Activated CD4-positive, alpha-beta T cell treated with anti-CD3 and anti-CD28 coated beads, Interleukin-2, amount 50 U/mL, for 16 hours (primary cell): ENCODE data around the gene ATP6V1C2.

Experiments used
- DNase-seq: peaks from one replicate; pipeline ENCODE4 v3.0.0-alpha.2; 2020

Gene ATP6V1C2, protein sequence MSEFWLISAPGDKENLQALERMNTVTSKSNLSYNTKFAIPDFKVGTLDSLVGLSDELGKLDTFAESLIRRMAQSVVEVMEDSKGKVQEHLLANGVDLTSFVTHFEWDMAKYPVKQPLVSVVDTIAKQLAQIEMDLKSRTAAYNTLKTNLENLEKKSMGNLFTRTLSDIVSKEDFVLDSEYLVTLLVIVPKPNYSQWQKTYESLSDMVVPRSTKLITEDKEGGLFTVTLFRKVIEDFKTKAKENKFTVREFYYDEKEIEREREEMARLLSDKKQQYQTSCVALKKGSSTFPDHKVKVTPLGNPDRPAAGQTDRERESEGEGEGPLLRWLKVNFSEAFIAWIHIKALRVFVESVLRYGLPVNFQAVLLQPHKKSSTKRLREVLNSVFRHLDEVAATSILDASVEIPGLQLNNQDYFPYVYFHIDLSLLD

DNA sequence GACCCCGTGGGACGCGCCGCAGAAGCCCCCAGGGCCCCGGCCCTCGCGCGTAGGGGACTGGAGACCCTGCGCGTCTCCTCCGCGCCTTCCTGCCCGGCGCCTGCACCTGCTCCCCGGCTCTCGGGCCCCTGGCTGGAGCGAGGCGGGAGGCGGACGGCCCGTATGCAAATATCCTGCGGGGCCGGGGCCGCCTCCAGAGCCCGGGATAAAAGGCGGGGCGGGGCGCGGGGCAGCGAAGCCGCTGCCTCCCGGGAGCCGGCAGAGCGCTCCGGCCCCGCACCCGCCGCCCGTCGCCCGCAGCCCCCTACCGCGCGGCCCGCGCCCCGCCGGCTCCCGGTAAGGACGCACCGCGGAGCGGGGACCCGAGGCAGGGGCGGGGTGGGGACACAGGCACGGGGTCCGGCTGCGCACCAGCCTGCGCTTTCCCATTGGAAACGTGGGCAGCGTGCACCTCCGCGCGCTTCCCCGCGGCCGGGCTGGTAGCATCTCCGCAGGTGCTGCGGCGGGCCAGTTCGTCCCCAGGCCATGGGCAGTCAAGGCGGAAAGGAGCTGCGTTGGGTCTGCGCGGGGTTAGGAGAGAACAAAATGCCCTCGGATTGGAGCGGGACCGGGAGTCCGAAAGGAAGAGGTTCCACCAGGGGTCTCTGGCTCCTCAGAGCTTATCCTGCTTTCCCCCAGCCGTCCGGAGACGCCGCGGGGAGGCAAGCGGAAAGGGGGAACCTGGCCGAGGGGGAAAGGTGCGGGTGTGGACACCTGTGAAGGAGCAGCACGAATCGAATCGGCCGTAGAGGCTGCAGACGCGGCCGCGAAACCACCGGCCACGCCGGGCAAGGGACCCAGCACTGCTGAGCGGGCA is at the start of gene ATP6V1C2:
ATP6V1C2 (plus strand) TSS at position 235 of the 856 bp plus-strand sequence. CDS start 1,220 bp downstream, outside the sequence.
- DNase-seq = no peak

DNA sequence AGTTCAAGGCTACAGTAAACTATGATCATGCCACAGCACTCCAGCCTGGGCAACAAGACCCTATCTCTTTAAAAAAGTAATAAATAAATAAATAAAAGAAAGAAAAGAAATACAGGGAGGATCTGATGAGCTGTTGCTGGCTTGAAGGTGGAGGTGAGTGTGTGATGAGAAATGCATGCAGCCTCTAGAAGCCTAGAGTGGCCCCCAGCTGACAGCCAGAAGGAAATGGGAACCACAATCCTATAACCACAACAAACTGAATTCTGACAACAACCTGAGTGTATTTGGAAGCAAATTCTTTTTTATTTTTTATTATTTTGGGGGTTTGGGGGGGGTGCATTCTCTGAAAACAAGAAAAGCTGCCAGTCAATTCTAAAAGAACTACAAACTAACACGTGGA is 46.3 kb upstream of the ATP6V1C2 start:
- no peak for DNase-seq

GRCh38 chr2:10678225-10678624 is 43.2 kb upstream of the ATP6V1C2 start:
- DNase-seq = no peak

GRCh38 chr2:10680214-10680613 is 41.2 kb upstream of the ATP6V1C2 start:
- DNase-seq = no peak

- DNase-seq = no peak
Measured at GRCh38 chr2:10680957-10681356, 40.5 kb upstream of the ATP6V1C2 start.

- no peak for DNase-seq
Measured at GRCh38 chr2:10686176-10686730, 35.2 kb upstream of the ATP6V1C2 start.

DNA sequence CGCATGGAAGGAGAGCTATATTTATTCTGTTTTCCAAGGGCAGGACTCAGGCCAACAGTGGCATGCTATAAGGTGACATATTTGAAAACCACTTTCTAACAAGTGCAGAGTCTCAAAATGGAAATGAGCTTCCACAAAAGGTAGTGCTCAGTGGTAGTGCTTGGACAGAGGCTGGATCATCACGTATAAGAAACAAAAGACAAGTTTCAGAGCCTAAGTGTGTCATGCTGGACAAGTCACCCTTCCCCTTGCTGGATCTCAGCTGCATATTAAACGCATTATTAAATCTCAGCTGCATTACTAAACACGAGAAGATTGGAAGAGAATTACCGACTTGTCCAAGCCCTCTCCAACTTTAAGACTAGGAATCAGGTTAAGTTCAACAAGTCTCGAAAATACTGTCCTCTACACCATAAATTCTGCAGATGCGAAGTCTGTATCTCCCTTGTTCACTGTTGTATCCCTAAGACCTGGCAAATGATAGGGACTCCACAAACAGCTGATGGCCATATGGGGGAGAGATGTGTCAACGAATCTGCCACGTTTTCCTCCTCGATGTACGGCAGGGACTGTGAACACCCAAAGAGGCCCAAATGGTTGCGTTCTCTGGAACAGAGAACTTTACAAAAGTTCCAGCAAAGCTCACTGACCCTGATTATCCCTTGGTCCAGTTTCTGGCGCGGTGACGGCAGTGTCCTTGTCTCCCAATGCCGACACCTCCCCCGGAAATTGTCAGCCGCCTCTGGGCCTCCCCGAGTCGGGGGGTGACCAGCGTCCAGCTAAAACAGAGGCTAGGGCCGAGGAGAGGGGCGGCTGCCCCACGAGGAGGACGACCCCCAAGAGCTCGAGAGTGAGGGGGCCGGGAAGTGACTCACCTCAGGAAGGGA is 32.3 kb upstream of the ATP6V1C2 start:
- DNase-seq = no peak

GRCh38 chr2:10691521-10691920 is 29.9 kb upstream of the ATP6V1C2 start:
- no peak for DNase-seq

DNA sequence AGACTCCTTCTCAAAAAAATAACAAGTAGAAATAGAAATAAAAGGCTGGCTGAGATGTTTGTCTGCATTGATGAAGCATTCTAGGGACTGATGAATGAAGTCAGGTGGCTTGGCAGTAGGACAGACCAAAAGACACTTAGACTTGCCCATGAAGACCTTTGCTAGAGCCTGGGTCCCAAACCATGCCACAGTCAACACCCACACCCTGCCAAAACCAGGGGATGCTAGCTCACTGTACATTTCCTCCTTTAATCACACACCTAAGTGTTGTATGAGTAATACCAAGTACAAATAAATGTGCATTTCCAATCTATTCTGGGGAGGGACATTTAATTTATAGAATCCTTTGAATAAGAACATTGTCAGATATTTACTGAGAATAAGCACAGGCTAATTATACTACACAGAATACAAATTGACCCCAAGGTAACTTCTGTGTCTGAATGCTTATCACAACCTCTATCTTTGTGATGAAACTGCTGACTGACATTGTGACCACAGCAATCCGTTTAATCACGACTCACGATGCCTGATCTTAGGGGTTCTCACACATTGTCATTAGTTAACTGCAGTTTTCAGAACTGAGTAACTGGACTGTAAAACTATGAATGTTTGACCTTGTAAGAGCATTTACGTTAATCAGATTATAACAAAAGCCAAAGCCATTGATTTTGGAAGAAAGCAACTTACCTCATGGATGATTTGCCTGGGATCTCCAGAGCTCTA is 21.2 kb upstream of the ATP6V1C2 start:
- peak; percentile 64 for DNase-seq

DNA sequence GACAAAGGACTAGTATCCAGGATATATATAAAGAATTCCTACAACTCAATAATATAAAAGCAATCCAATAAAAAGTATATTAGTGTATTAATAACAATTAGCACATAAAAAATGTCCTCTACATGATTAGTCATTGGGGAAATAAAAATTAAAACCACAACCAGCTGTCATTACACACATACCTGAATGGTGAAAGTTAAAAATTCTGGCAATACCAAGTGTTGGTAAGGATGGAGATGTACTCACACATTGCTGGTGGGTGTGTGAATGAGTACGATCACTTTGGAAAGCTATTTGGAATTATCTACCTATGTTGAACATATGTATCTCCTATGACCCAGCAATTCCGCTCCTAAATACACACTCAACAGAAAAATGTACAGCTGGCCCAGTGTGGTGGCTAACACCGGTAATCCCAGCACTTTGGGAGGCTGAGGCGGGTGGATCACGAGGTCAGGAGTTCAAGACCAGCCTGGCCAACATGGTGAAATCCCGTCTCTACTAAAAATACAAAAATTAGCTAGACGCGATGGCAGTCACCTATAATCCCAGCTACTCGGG is 17.3 kb upstream of the ATP6V1C2 start:
- no peak for DNase-seq

DNA sequence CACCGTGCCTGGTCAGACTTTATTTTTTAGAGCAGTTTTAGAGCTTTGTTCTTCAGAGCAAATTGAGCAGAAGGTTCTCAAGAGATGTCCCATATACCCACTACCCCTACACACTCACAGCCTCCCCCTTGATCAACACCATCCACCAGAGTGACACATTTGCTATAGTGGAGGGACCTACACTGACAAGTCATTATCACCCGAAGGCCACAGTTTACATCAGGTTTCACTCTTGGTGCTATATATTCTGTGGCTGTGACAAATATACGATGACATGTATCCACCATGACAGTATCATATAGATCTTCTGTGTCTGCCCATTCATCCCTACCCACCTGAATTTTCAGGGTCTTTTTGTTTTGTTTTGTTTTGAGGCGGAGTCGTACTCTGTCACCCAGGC is 15.4 kb upstream of the ATP6V1C2 start:
- no peak for DNase-seq

DNA sequence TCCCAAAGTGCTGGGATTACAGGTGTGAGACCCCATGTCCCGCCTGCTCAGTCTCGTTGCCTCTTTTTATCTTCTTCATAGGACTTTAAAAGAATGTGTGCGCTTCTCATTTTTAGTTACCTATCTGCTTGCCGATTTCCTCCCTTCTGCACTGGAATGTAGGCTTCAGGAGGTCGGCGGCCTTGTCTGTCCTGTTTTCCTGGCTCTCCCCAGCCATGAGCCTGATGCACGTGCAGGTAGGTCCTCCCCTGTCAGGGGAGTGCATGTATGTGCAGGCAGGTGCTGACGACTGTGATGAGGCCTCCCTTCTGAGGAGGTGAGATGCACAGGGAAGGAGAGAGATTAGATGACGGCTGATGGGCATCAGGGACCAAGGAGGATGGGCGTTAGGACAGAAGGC is 13.6 kb upstream of the ATP6V1C2 start:
- DNase-seq = no peak

DNA sequence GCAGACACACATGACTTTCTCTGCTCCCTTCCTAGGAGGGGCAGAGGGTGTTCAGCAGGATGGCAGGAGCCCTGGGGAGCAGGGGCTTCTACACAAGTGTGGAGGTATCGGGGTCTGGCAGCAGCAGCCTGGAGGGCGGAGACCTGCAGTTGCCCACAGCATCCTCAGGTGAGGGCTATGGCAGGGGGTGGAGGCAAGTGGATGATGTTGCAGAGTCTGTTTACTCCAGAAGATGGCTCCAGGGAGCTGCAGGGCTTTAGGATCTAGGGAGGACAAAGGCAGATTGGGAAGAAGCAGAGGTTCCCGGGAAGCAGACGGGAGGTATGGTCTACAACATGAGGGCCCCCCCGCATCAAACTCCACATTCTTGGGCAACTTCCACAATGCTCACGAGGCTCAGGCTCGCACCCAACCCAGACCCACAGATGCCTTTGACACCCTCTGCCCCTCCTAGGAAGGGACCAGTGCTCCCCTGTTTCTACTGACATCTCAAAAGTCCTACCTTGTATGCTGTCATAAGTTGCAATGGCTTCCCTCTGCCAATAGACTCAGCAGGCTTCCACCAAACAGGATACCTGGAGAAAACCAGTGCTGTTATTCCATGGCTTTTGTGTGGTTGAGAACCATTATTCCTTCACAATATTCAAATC is 12.0 kb upstream of the ATP6V1C2 start:
- DNase-seq = no peak

DNA sequence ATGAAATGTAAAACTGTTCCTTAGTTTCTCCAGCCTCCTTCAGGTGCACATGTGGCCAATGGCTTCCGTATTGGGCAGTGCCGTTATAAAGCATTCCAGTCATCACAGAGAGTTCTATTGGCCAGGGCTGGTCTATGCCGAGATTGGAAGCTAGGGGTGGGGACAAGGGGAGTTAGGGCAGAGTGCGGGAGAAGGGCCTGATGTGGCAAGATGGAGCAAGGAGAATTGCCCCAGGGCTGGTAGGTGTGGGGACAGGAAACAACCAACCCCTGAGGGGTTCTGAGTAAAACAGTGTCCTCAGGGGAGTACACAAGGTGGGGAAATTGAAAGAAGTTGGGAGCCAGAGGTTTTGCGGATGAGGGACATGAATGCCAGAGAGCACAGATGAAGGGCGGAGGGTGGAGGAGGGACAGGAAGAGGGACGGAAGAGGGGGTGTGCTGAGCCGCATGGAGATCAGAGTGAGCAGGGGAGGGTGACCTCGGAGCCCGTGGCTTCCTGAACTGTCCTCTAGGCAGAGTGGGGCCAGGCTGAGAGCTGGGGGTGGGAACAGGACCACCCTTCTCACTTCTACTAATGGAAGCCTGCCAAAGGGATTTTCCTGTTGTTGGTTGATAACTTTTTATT is 9.1 kb upstream of the ATP6V1C2 start:
- DNase-seq = no peak

- DNase-seq = no peak
Measured at GRCh38 chr2:10716581-10716980, 4.8 kb upstream of the ATP6V1C2 start.

DNA sequence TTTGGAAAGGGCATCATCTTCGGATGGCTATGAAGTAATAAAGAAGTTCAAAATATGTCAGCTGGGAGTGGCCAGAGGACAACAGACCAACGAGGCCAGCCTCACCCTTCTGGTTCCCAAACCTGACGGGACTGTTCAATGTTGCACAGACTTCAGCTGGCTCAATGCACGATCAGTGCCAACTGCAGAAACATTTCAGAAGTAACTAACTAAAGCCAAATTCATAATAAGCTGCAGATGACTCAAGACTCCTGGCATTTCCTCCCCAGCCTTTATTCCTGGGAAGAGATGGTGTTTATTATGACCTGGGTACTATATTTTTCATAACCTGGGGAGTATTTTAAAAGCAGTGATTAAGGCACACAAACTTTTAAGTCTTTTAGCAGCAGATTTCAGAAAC is 3.8 kb upstream of the ATP6V1C2 start:
- DNase-seq = no peak

GRCh38 chr2:10720306-10720705 is 1.1 kb upstream of the ATP6V1C2 start:
- DNase-seq = no peak

DNA sequence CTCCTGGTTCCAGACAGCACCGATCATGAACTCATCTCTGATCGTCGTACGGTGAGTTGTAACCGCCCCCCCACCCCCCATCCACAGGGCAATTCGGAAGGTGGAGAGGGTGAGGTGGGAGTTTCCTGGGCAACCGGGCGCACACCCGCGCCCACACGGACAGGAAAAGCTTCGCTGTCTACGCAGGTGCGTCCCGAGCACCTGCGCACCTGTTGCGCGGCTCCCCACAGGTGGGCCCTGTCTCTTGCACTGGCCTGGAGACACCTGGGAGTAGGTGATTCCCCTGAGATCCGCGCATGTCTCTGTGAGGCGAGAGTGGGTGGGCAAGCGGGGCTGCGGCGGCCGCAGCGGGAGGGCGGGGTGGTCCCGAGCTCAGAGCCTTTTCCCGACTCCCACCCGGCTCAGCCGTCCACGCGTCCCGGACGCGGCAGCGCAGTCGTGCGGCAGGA is 459 bp upstream of the ATP6V1C2 start:
- no peak for DNase-seq

GRCh38 chr2:10722252-10722825 is 909 bp downstream of the ATP6V1C2 start:
- DNase-seq = no peak

DNA sequence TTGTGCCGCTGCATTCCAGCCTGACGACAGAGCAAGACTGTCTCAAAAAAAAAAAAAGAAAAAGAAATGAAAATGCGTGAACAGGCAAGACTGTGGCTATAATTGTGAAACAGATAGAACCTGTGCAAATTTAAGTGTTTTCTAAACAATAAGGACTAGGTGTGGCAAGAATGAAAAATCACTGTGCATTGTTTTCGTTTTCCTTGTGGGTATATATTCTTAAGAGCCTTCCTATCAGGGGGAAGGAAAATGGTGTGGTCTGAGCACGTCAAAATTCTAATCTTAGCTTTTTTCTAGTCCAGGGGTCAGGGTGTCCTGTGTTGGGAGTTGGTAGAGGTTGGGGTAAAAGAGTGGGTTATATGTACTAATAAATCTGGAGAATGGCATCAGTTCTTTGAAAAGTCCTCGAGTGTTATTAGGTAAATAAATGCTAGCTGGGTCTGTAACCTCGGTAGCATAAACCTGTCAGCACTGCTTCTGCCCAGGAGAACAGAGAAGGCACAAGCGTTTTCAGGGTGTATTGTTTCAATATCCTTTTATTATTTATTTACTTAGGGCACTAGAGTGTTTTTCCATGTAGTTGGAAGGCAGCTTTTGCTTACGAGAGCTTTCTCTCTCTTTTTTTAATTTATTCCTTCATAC is 11.6 kb downstream of the ATP6V1C2 start:
- no peak for DNase-seq
